Forelimb muscle (tissue), 1 donor: ENCODE data around the gene FAM200A. TPM values are rescaled to one million over a fixed set of nuclear protein-coding genes. Genes with fewer than 3 reads are reported as not detected.
A peak's percentile ranks its signal among the peaks of the same experiment; 100 is the strongest.
"Not testable (repeated sequence)": the region's sequence is repeated elsewhere in the genome, so short reads cannot be mapped to it uniquely, and the experiment has no call there.

Experiments used
- DNase-seq: peaks from one replicate; pipeline ENCODE4 v3.0.0-alpha.2; 2013; ENCODE audit warnings: low read depth
- polyA plus RNA-seq: library from polyadenylated mRNA; unstranded; fragments of 120-200 nt; gene quantifications from one replicate; pipeline ENCODE4 v1.2.1, GENCODE V29; 2013; ENCODE audit not compliant: insufficient read length

FAM200A gene
- 8.6 TPM for polyA plus RNA-seq

- DNase-seq, result peak; percentile 94
Observed at GRCh38 chr7:99551767-99552463, at the start of gene FAM200A. Gene FAM200A, minus strand, starts transcription at chr7:99552114. Its CDS starts 3,707 bp downstream, at chr7:99548407.

- DNase-seq, result no peak
Observed at GRCh38 chr7:99599836-99600235, 47.9 kb upstream of the FAM200A start.

GRCh38 chr7:99597762-99598501 is 46.0 kb upstream of the FAM200A start, which contains the start of gene TMEM225B:
Gene TMEM225B, plus strand, starts transcription at chr7:99598267. Its CDS starts 6,122 bp downstream, at chr7:99604389.
- DNase-seq, result no peak

GRCh38 chr7:99596408-99596955 is 44.6 kb upstream of the FAM200A start:
- DNase-seq, result no peak

GRCh38 chr7:99594948-99595745 is 43.2 kb upstream of the FAM200A start:
- DNase-seq, result no peak

GRCh38 chr7:99588868-99589267 is 37.0 kb upstream of the FAM200A start:
- DNase-seq, result no peak

GRCh38 chr7:99580778-99581332 is 28.9 kb upstream of the FAM200A start:
- DNase-seq, result not testable (repeated sequence)

- DNase-seq, result no peak
Observed at GRCh38 chr7:99579956-99580777, 28.3 kb upstream of the FAM200A start.

- DNase-seq, result no peak
Observed at GRCh38 chr7:99579281-99579955, 27.5 kb upstream of the FAM200A start.

- no peak for DNase-seq
Observed at GRCh38 chr7:99576251-99576650, 24.3 kb upstream of the FAM200A start.

- no peak for DNase-seq
Observed at GRCh38 chr7:99573257-99573656, 21.3 kb upstream of the FAM200A start.

GRCh38 chr7:99571768-99572167 is 19.9 kb upstream of the FAM200A start:
- DNase-seq, result no peak

- not testable (repeated sequence) for DNase-seq
Observed at GRCh38 chr7:99568770-99569169, 16.9 kb upstream of the FAM200A start.

GRCh38 chr7:99563650-99564049 is 11.7 kb upstream of the FAM200A start:
- no peak for DNase-seq

- no peak for DNase-seq
Observed at GRCh38 chr7:99562832-99563231, 10.9 kb upstream of the FAM200A start.

GRCh38 chr7:99562114-99562784 is 10.3 kb upstream of the FAM200A start:
- DNase-seq, result no peak

GRCh38 chr7:99561737-99562051 is 9.8 kb upstream of the FAM200A start:
- no peak for DNase-seq

GRCh38 chr7:99560834-99561736 is 9.2 kb upstream of the FAM200A start:
- no peak for DNase-seq
